HepG2 (cell line): ENCODE measurements around the gene KBTBD2. TPM values are rescaled to one million over a fixed set of nuclear protein-coding genes. Genes with fewer than 3 reads are reported as not detected.

Experiments
- ATAC-seq: fragments of 200-7000 bp; cut with Tn5 transposase; 3 replicates; pipeline ENCODE4 v1.9.1; 2020; ENCODE audit warnings: mild to moderate bottlenecking, moderate library complexity
- Bru-seq: library from RNA; stranded (reverse); fragments of 400-500 nt; gene quantifications from one replicate; lab custom pipeline; 2021; lab: Mats Ljungman, UMichigan
- BruChase-seq, 2 experiments: library from RNA; stranded (reverse); fragments of 400-500 nt; gene quantifications; one replicate each; lab custom pipeline; 2021; lab: Mats Ljungman, UMichigan
- BruUV-seq: library from RNA; stranded (reverse); fragments of 400-500 nt; replicated peaks from 2 replicates; lab custom pipeline; 2021; lab: Mats Ljungman, UMichigan
- CTCF ChIA-PET: fragments of 300-600 bp; formaldehyde crosslinking; extraction: SDS; loops from one replicate; lab custom pipeline; 2021; ENCODE audit warnings: low total read pairs, inconsistent platforms, low intra/inter-chr PET ratio; lab: Yijun Ruan, JAX
- POLR2A ChIA-PET: fragments of 350-600 bp; sonication (Branson Sonifier 250); formaldehyde crosslinking; loops from one replicate; lab custom pipeline; 2020; ENCODE audit warnings: antibody characterized with exemption, inconsistent platforms; lab: Yijun Ruan, JAX
- DNase-seq: peaks from one replicate; pipeline ENCODE4 v3.0.0-alpha.2; 2015; ENCODE audit warnings: low spot score
- FAIRE-seq: peaks from 3 replicates; lab custom pipeline; 2011; peaks lifted over from hg19 to GRCh38; lab: Jason Lieb, UNC
- H2AFZ ChIP-seq: one replicate; pipeline ENCODE4 v1.6.1; 2011; ENCODE audit warnings: low read length, inconsistent platforms
- H3K27ac ChIP-seq: fragments of 300-600 bp; 3 replicates; pipeline ENCODE4 v1.8.0; 2011; ENCODE audit warnings: mixed run types, mild to moderate bottlenecking, mixed read lengths, low read length, inconsistent platforms; ENCODE audit not compliant: insufficient read depth; ENCODE audit errors: extremely low read length
- H3K27me3 ChIP-seq, 2 experiments: fragments of 200-600 bp in 1 of 2; 2 replicates in 1 of 2; 3 replicates in 1 of 2; pipeline versions ENCODE4 v1.6.0 to v1.8.0; 2011; ENCODE audit warnings: low read length in 2 of 2, mild to moderate bottlenecking in 2 of 2, moderate library complexity in 2 of 2, inconsistent platforms in 1 of 2; ENCODE audit not compliant: insufficient read depth in 2 of 2, control insufficient read depth in 1 of 2
- H3K36me3 ChIP-seq, 2 experiments: fragments of 200-600 bp in 1 of 2; replicated peaks in 1 of 2; 2 replicates in 1 of 2; 3 replicates in 1 of 2; pipeline versions ENCODE4 v1.5.1 to v1.8.0; 2011; ENCODE audit warnings: low read length in 2 of 2, inconsistent platforms in 1 of 2; ENCODE audit not compliant: insufficient read depth in 2 of 2, control insufficient read depth in 1 of 2
- H3K4me1 ChIP-seq: 2 replicates; pipeline ENCODE4 v1.5.1; 2012; ENCODE audit warnings: low read length, inconsistent platforms; ENCODE audit not compliant: insufficient read depth
- H3K4me2 ChIP-seq: 2 replicates; pipeline ENCODE4 v1.6.0; 2011; ENCODE audit warnings: low read depth, low read length, inconsistent platforms
- H3K4me3 ChIP-seq, 3 experiments: fragments of 200-600 bp in 1 of 3; sonication (generic), shearing (Covaris generic) in 1 of 3; replicated peaks in 1 of 3; 2 replicates each; pipeline ENCODE4 v1.5.1; 2011 to 2016; ENCODE audit warnings: low read length in 3 of 3, inconsistent platforms in 2 of 3, low read depth in 2 of 3, mild to moderate bottlenecking in 2 of 3, control low read depth in 1 of 3, mixed read lengths in 1 of 3; ENCODE audit not compliant: insufficient read depth in 1 of 3
- H3K79me2 ChIP-seq: one replicate; pipeline ENCODE4 v1.6.1; 2011; ENCODE audit warnings: low read length, inconsistent platforms; ENCODE audit not compliant: insufficient read depth
- H3K9ac ChIP-seq: 2 replicates; pipeline ENCODE4 v1.6.0; 2011; ENCODE audit warnings: mild to moderate bottlenecking, low read depth, low read length, inconsistent platforms; ENCODE audit not compliant: insufficient read depth
- H3K9me3 ChIP-seq: 2 replicates; pipeline ENCODE4 v1.5.1; 2012; ENCODE audit warnings: mild to moderate bottlenecking, low read length
- H4K20me1 ChIP-seq: 2 replicates; pipeline ENCODE4 v1.6.0; 2011; ENCODE audit warnings: inconsistent platforms, mild to moderate bottlenecking, low read length, moderate library complexity; ENCODE audit not compliant: insufficient read depth
- AGO2 ChIP-seq: fragments of 200-400 bp; formaldehyde crosslinking; optimal IDR thresholded peaks from 2 replicates; pipeline ENCODE3; 2017; ENCODE audit warnings: mild to moderate bottlenecking, low read depth, low read length, moderate library complexity
- ZBTB10 ChIP-seq: sonication (generic); formaldehyde crosslinking; IDR thresholded peaks from 2 replicates; pipeline ENCODE4 v1.4.0; 2020; ENCODE audit warnings: missing genetic modification reagents, borderline replicate concordance
- ZBTB25 ChIP-seq: IDR thresholded peaks from 2 replicates; pipeline ENCODE4 v1.6.1; 2018; ENCODE audit warnings: missing genetic modification reagents
- ZNF264 ChIP-seq: sonication (generic); formaldehyde crosslinking; IDR thresholded peaks from 2 replicates; pipeline ENCODE4 v1.4.0; 2020; ENCODE audit warnings: missing genetic modification reagents
- ZNF576 ChIP-seq: sonication (generic); formaldehyde crosslinking; IDR thresholded peaks from 2 replicates; pipeline ENCODE4 v1.4.0; 2020; ENCODE audit warnings: mild to moderate bottlenecking, missing genetic modification reagents
- ZNF609 ChIP-seq: sonication (generic); formaldehyde crosslinking; IDR thresholded peaks from 2 replicates; pipeline ENCODE4 v1.4.0; 2020; ENCODE audit warnings: mild to moderate bottlenecking, missing genetic modification reagents, borderline replicate concordance
- WGBS: methylation state at CpG from one replicate; pipeline ENCODE4 v1.1.6; 2017; ENCODE audit warnings: low lambda C conversion rate; 5-methylcytosine and 5-hydroxymethylcytosine counted together
- in situ Hi-C: cut with HindIII; loops from 2 replicates; pipeline ENCODE4 v1.10.0; 2017; ENCODE audit warnings: low pct_unique_long_range_greater_than_20kb; ENCODE audit not compliant: extremely low pct_ligation_motif_present
- intact Hi-C: fragments of 100-400 bp; cut with micrococcal nuclease; formaldehyde crosslinking; loops from one replicate; pipeline ENCODE4 v1.10.0; 2022; ENCODE audit not compliant: unreplicated experiment
- long read RNA-seq, 2 experiments: library from RNA in 1 of 2; library from polyadenylated mRNA in 1 of 2; stranded (forward) in 1 of 2; unstranded in 1 of 2; transcript quantifications; one replicate each; pipeline ENCODE4 v2.0.0, GENCODE V29; 2019 to 2022
- polyA minus RNA-seq, 3 experiments: library from RNA; depleted of rRNA, polyadenylated mRNA; stranded (reverse); fragments of >200 nt; gene quantifications; 2 replicates each; pipeline ENCODE4 v1.2.3, GENCODE V29; 2011; ENCODE audit warnings: low replicate concordance in 1 of 3
- polyA plus RNA-seq, 8 experiments: library from polyadenylated mRNA; depleted of rRNA in 3 of 8; stranded (reverse) in 7 of 8; unstranded in 1 of 8; fragments of >200 nt; fragmentation: Illumina TruSeq in 4 of 8; extraction: Trizol in 4 of 8; gene quantifications; 2 replicates each; pipeline versions ENCODE4 v1.2.1 to v1.2.3, GENCODE V29; 2011 to 2016; ENCODE audit warnings: low read depth in 4 of 8, missing spikeins in 1 of 8, mixed read lengths in 1 of 8; ENCODE audit not compliant: insufficient read depth in 1 of 8
- total RNA-seq, 5 experiments: library from RNA; depleted of rRNA; stranded (reverse); fragments of >200 nt; fragmentation: Illumina TruSeq; extraction: Trizol; gene quantifications; 2 replicates each; pipeline ENCODE4 v1.2.3, GENCODE V29; 2016; ENCODE audit warnings: low read depth in 1 of 5

The KBTBD2 gene
- 25.2 and 33.6 TPM in 2 replicates for total RNA-seq (2016; rRNA removed; fragmentation: Illumina TruSeq; extraction: Trizol)
- total RNA-seq (2016; cell fraction: cytosol; rRNA removed; fragmentation: Illumina TruSeq; extraction: Trizol; ENCODE audit: low read depth), result 7.9 and 13.5 TPM in 2 replicates
- 25.6 and 31.4 TPM in 2 replicates for total RNA-seq (2016; cell fraction: insoluble cytoplasmic fraction; rRNA removed; fragmentation: Illumina TruSeq; extraction: Trizol)
- 18.4 and 19.0 TPM in 2 replicates for total RNA-seq (2016; cell fraction: membrane; rRNA removed; fragmentation: Illumina TruSeq; extraction: Trizol)
- 25.8 and 27.2 TPM in 2 replicates for total RNA-seq (2016; cell fraction: nucleus; rRNA removed; fragmentation: Illumina TruSeq; extraction: Trizol)
- 20.1 and 24.0 TPM in 2 replicates for polyA plus RNA-seq (2011; rRNA removed)
- 10.9 and 15.6 TPM in 2 replicates for polyA plus RNA-seq (2011; cell fraction: cytosol; rRNA removed)
- 19.7 and 19.8 TPM in 2 replicates for polyA plus RNA-seq (2011; cell fraction: nucleus; rRNA removed)
- 28.6 and 34.5 TPM in 2 replicates for polyA plus RNA-seq (2012)
- polyA plus RNA-seq (2016; cell fraction: cytosol; fragmentation: Illumina TruSeq; extraction: Trizol; ENCODE audit: low read depth), result 4.4 and 4.5 TPM in 2 replicates
- polyA plus RNA-seq (2016; cell fraction: insoluble cytoplasmic fraction; fragmentation: Illumina TruSeq; extraction: Trizol; ENCODE audit: low read depth), result 19.2 and 21.5 TPM in 2 replicates
- 8.7 and 9.9 TPM in 2 replicates for polyA plus RNA-seq (2016; cell fraction: membrane; fragmentation: Illumina TruSeq; extraction: Trizol; ENCODE audit: low read depth)
- 29.1 and 29.9 TPM in 2 replicates for polyA plus RNA-seq (2016; cell fraction: nucleus; fragmentation: Illumina TruSeq; extraction: Trizol; ENCODE audit: insufficient read depth, low read depth)
- polyA minus RNA-seq (2011; rRNA and poly(A)+ RNA removed; ENCODE audit: low replicate concordance), result 16.4 and 17.8 TPM in 2 replicates
- 30.3 and 34.7 TPM in 2 replicates for polyA minus RNA-seq (2011; cell fraction: cytosol; rRNA and poly(A)+ RNA removed)
- 64.3 and 71.3 TPM in 2 replicates for polyA minus RNA-seq (2011; cell fraction: nucleus; rRNA and poly(A)+ RNA removed)
- percentile 91 among the genes with signal in this experiment for Bru-seq, nascent RNA
- percentile 89 among the genes with signal in this experiment for BruChase-seq, experiment 1, labeled RNA remaining after a 6-hour chase
- BruChase-seq, experiment 2, labeled RNA remaining after a 2-hour chase, result percentile 94 among the genes with signal in this experiment
- long read RNA-seq, experiment 1, partial matches to known transcripts, result 0 of 4 reads
- long read RNA-seq, experiment 1, other reads (novel, unspliced or antisense), result 2 of 4 reads
- long read RNA-seq, experiment 2, transcript KBTBD2-201 (4 exons, 3,745 nt), result major isoform, 14 of 64 reads
- long read RNA-seq, experiment 2, partial matches to known transcripts, result 6 of 64 reads
- long read RNA-seq, experiment 2, other reads (novel, unspliced or antisense), result 44 of 64 reads

GRCh38 chr7:32891043-32891799 lies at the start of gene KBTBD2:
KBTBD2 (minus strand) TSS chr7:32891760; CDS start chr7:32879604, 12,156 bp downstream.
- peak; percentile 83 for ATAC-seq
- peak within 1 kb of the TSS; percentile 79 for H3K4me2 ChIP-seq
- TF ChIP-seq ZNF264 (no peak), ZBTB25 (CRISPR knock-in tag) (0 out of 2 replicates have a peak, but pooled peaks have one; percentile 46), ZNF609 (no peak), ZNF576 (CRISPR knock-in tag) (no peak), ZBTB10 (CRISPR knock-in tag) (no peak), AGO2 (peak; percentile 85)

More at GRCh38 chr7:32891043-32891799, at the start of gene KBTBD2:
- Histone ChIP-seq H3K9me3 (no peaks in the 10 kb centered on the region), H3K79me2 (peaks cover 55% of the 10 kb centered on the region), H2AFZ (no peak within 1 kb of the TSS), H3K36me3 (no peaks in the 10 kb centered on the region), H3K27ac (peak within 1 kb of the TSS; percentile 96), H4K20me1 (peaks cover 28% of the 10 kb centered on the region), H3K27me3 (no peaks in the 10 kb centered on the region), H3K4me1 (peaks cover 59% of the 10 kb centered on the region), H3K4me3 (peak within 1 kb of the TSS; percentile 79 to 97 (median 80)), H3K9ac (peak within 1 kb of the TSS; percentile 96)
- no TSS peak for BruUV-seq
- ChIA-PET POLR2A (interaction anchor here (1.3 to 1.8 kb wide), 3 partner anchors 7 to 52 kb away, joined by 4 to 7 read pairs (median 6); no protein-coding TSS in a partner anchor), CTCF (no interaction called here)
- FAIRE-seq, result no peak
- peak; percentile 80 for DNase-seq
- intact Hi-C loops, result loop anchor here (5.0 to 10.0 kb wide), 3 partner anchors 94 to 216 kb away; partner anchors contain the start of gene RP9
- in situ Hi-C loops, result no loop called here
- 3% methylated on average over 17 of the region's 104 CpGs for WGBS
